Breast epithelium (tissue), 4 donors: ENCODE measurements around the gene NINJ2. TPM values are rescaled to one million over a fixed set of nuclear protein-coding genes. Genes with fewer than 3 reads are reported as not detected.
"Not testable (repeated sequence)": the region's sequence is repeated elsewhere in the genome, so short reads cannot be mapped to it uniquely, and the experiment has no call there.

ENCODE experiments used
- DNase-seq, 2 donors: peaks; one replicate each; pipeline ENCODE4 v3.0.0-alpha.2; 2019; ENCODE audit warnings: low spot score in 2 of 2
- H3K27ac ChIP-seq, 2 donors: fragments of 200-600 bp; sonication (generic) in 1 of 2; one replicate each; pipeline ENCODE4 v1.5.1; 2016 to 2019; ENCODE audit warnings: mild to moderate bottlenecking in 1 of 2
- H3K27me3 ChIP-seq, 2 donors: fragments of 200-600 bp; sonication (generic) in 1 of 2; one replicate each; pipeline versions ENCODE4 v1.5.1 to v1.6.0; 2017 to 2019; ENCODE audit warnings: control low read depth in 1 of 2, mild to moderate bottlenecking in 1 of 2
- H3K36me3 ChIP-seq: fragments of 200-600 bp; one replicate; pipeline ENCODE4 v1.5.1; 2019
- H3K4me1 ChIP-seq, 2 donors: fragments of 200-600 bp; sonication (generic); one replicate each; pipeline ENCODE4 v1.5.1; 2016 to 2019; ENCODE audit warnings: control low read depth in 1 of 2
- H3K4me3 ChIP-seq, 3 donors: fragments of 200-600 bp; sonication (generic); 1 replicate in 2 of 3; 2 replicates in 1 of 3; pipeline ENCODE4 v1.5.1; 2016 to 2019; ENCODE audit warnings: mild to moderate bottlenecking in 3 of 3, moderate library complexity in 2 of 3
- H3K9me3 ChIP-seq, 2 donors: fragments of 200-600 bp; sonication (generic) in 1 of 2; one replicate each; pipeline ENCODE4 v1.5.1; 2016 to 2019; ENCODE audit warnings: control low read depth in 1 of 2
- POLR2A ChIP-seq: fragments of 450-650 bp; IDR thresholded peaks from one replicate; pipeline ENCODE4 v1.6.1; 2016; ENCODE audit warnings: antibody characterized with exemption, mild to moderate bottlenecking, moderate library complexity
- POLR2AphosphoS5 ChIP-seq, 3 donors: sonication (generic); formaldehyde crosslinking; IDR thresholded peaks; one replicate each; pipeline ENCODE4 v1.6.1; 2017; ENCODE audit warnings: antibody characterized with exemption in 3 of 3
- intact Hi-C: fragments of 100-400 bp; cut with DNase I; formaldehyde crosslinking; loops from one replicate; pipeline ENCODE4 v1.15.1; 2023; ENCODE audit warnings: low total_unique reads
- total RNA-seq, 3 donors: library from RNA; depleted of rRNA; stranded (reverse); fragments of >200 nt; gene quantifications; one replicate each; pipeline ENCODE4 v1.1.0, GENCODE V29; 2016
- TF ChIP-seq, protein P1 (sequence below), 3 donors: fragments of 450-650 bp; IDR thresholded peaks; one replicate each; pipeline ENCODE4 v1.5.1; 2016 to 2017; ENCODE audit warnings: antibody characterized with exemption in 3 of 3, mild to moderate bottlenecking in 3 of 3, moderate library complexity in 3 of 3

Gene NINJ2, protein sequence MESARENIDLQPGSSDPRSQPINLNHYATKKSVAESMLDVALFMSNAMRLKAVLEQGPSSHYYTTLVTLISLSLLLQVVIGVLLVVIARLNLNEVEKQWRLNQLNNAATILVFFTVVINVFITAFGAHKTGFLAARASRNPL
- 10 to 100 TPM in 1 of 3 donors, 1 to 10 TPM in 2; 6.3 to 17.0 (median 6.9) TPM for total RNA-seq

DNA sequence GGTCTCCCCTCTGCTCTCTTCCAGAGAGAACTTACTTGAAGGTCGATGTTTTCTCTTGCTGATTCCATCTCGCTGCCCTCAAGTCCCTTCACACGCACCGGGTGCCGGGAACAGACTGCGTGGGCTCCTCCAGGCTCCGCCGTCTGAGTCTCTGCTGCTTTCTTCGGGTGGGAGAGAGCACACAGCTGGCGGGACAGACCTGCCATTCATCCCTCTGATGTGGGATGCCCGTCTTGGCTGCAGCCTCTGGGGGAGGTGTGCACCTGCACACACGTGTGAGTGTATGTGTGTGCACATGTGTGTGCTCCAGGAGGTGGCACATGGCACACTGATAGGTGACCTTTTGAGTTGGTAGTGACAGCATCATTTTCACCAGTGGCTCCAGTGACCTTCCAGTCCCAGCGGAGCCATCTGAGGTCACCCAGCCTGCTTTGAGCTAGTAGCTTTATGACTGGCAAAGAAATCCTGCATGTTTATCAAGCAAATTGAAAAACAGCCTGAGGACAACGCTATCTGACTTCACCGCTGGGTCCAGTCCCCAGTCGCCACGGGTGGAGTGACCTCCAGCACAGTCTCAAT is at the start of gene NINJ2:
TSS of gene NINJ2 (minus strand) at position 153 of the 579 bp plus-strand sequence. CDS start at position 68, 85 bp downstream.
- H3K4me1 ChIP-seq: no peaks in the 10 kb centered on the region
- no peak for TF ChIP-seq POLR2AphosphoS5 (IDR thresholded peaks at IDR 0.05)
- no peak for TF ChIP-seq POLR2A
- TF ChIP-seq, protein P1, sequence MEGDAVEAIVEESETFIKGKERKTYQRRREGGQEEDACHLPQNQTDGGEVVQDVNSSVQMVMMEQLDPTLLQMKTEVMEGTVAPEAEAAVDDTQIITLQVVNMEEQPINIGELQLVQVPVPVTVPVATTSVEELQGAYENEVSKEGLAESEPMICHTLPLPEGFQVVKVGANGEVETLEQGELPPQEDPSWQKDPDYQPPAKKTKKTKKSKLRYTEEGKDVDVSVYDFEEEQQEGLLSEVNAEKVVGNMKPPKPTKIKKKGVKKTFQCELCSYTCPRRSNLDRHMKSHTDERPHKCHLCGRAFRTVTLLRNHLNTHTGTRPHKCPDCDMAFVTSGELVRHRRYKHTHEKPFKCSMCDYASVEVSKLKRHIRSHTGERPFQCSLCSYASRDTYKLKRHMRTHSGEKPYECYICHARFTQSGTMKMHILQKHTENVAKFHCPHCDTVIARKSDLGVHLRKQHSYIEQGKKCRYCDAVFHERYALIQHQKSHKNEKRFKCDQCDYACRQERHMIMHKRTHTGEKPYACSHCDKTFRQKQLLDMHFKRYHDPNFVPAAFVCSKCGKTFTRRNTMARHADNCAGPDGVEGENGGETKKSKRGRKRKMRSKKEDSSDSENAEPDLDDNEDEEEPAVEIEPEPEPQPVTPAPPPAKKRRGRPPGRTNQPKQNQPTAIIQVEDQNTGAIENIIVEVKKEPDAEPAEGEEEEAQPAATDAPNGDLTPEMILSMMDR (IDR thresholded peaks at IDR 0.05): no peak
- H3K27ac ChIP-seq: peak within 1 kb of the TSS; percentile 9 to 82
- H3K27me3 ChIP-seq: no peaks in the 10 kb centered on the region
- H3K9me3 ChIP-seq: no peaks in the 10 kb centered on the region
- intact Hi-C loops: no loop called here
- peak within 1 kb of the TSS; percentile 23 to 59 (median 35) for H3K4me3 ChIP-seq
- DNase-seq: no peak
- no peaks in the 10 kb centered on the region for H3K36me3 ChIP-seq

DNA sequence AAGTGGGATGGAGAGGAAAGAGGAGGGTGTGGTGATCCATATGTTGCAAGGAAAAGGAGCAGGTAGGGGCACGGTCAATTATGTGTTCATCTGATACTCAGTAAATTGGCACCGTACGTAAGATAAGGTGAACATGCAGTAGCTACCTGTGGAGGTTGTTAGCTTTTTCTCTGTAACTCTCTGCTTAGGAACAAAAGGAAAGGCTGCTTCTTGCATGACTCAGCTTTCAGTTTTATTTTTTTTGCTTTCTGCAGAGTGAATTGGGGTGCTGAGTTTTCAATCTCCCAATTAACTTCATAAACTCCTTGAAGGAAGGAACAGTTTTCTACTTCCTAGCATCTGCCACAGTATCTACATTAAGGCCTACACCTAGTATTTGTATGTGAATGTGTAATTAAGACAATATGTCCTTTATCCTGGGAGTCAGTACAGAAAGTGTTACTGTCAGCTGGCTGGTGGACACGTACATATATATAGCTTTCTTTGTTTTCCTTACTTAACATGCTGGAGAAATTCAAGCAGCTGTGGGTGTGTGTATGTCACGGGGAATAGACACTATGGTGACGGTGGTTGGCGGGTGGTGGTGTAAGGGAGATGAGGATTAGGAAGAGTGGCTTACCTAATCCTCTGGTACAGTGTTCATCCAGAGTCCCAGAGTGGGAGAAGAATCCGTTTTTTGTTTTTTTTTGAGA is 49.1 kb upstream of the NINJ2 start:
- DNase-seq: no peak
- no peak overlapping the region for H3K4me3 ChIP-seq
- TF ChIP-seq POLR2AphosphoS5 (IDR thresholded peaks at IDR 0.05): no peak
- no peak for TF ChIP-seq POLR2A
- TF ChIP-seq, protein P1 (IDR thresholded peaks at IDR 0.05): no peak
- no peaks in the 10 kb centered on the region for H3K27me3 ChIP-seq
- no peaks in the 10 kb centered on the region for H3K9me3 ChIP-seq
- intact Hi-C loops: no loop called here
- no peaks in the 10 kb centered on the region for H3K4me1 ChIP-seq
- H3K36me3 ChIP-seq: no peaks in the 10 kb centered on the region
- H3K27ac ChIP-seq: no peak overlapping the region

DNA sequence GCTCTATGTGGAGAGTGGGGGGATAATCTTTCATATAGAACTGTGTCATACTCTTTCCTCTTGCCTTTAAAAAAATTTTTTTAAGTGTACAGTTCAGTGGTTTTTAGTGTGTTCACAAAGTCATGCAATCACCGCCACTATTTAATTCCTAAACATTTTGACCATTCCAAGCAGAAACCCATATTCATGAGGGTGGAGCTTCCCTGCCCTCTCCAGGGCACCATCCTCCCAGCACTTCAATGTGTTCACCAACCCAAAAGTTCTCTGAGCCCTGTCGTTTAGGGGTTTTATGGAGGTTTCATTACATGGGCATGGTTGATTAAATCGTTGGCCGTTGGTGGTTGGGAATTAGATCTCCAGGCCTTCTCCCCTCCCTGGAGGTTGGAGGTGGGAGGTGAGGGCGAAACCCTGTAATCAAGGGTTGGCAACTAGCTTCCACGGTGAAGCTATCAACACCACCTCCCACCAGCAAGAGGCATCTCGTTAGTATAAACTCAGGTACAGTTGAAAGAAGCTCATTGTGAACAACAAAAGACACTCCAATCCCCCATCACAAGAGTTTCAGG is 46.3 kb upstream of the NINJ2 start:
- Histone ChIP-seq H3K9me3 (no peaks in the 10 kb centered on the region), H3K4me3 (no peak overlapping the region), H3K4me1 (no peaks in the 10 kb centered on the region), H3K36me3 (no peaks in the 10 kb centered on the region), H3K27me3 (no peaks in the 10 kb centered on the region), H3K27ac (no peak overlapping the region)
- DNase-seq: no peak
- intact Hi-C loops: no loop called here
- no peak for TF ChIP-seq POLR2A
- TF ChIP-seq, protein P1 (IDR thresholded peaks at IDR 0.05): no peak
- no peak for TF ChIP-seq POLR2AphosphoS5 (IDR thresholded peaks at IDR 0.05)

DNA sequence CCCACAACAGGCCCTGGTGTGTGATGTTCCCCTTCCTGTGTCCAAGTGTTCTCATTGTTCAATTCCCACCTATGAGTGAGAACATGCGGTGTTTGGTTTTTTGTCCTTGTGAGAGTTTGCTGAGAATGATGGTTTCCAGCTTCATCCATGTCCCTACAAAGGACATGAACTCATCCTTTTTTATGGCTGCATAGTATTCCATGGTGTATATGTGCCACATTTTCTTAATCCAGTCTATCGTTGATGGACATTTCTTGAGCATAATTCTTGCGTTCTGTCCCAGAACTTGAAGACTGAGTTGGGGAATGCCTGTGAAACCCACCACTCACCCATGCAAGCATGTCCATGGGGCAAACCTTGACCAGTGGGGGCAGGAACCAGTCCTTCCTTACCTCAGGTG is 44.8 kb upstream of the NINJ2 start:
- H3K4me3 ChIP-seq, H3K4me1 ChIP-seq, H3K36me3 ChIP-seq, H3K27me3 ChIP-seq, intact Hi-C loops, DNase-seq, H3K27ac ChIP-seq, H3K9me3 ChIP-seq: not testable (repeated sequence)

DNA sequence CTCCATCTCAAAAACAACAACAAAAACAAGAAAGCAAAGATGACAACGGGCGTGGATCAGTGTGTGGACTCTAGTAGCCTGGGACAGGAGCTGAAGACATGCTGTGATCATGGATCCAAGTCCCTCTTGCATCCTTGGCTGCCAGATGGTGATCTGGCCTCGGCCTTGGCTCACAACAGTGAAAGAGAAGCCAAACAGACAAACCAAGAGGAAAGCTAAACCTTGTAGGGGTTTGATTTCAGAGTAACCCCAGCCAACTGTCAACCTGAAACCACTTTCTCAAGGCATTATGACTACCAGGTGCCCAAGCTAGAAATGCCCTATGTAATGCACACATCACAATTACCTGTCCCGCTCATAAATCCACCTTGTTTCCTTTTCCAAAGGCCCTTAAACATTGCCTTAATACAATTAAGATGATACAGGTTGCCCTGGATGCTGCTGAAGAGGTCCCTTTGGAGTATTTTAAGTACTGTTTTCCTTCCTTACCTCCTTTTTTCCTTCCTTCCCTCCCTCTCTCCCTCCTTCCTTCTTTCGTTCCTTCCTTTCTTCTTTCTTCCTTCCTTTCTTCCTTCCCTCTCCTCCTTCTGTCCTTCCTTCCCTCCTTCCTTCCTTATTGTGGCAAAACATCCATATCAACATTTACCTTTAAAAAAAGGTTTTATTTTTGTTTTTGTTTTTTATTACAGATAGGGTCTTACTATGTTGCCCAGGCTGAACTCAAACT is 41.4 kb upstream of the NINJ2 start:
- Histone ChIP-seq H3K9me3 (no peaks in the 10 kb centered on the region), H3K4me3 (no peak overlapping the region), H3K27me3 (no peaks in the 10 kb centered on the region), H3K27ac (no peak overlapping the region), H3K36me3 (no peaks in the 10 kb centered on the region), H3K4me1 (no peaks in the 10 kb centered on the region)
- intact Hi-C loops: no loop called here
- no peak for TF ChIP-seq POLR2A
- no peak for DNase-seq
